ENCODE results near the gene COMMD6.
A peak's percentile ranks its signal among the peaks of the same experiment; 100 is the strongest.

COMMD6 gene

DNA sequence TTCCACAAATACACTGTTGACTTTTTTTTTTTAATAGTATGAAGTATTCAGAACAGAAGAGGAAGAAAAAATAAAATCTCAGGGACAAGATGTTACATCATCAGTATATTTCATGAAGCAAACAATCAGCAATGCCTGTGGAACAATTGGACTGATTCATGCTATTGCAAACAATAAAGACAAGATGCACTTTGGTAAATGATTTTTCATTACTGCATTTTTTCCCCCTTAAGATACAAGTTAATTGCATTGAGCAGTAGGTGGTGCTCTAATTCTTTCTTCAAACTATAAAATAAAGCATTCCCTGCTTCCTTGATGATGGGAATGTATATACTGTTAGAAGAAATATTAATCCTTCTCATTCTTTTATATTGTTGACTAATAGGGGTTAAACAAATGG, 29.0 kb upstream of the COMMD6 start:
- peak; percentile 62 for DNase-seq (ENCODE audit: low read depth)
- no peak overlapping the region for H3K4me3 ChIP-seq (ENCODE audit: low read length)

DNA sequence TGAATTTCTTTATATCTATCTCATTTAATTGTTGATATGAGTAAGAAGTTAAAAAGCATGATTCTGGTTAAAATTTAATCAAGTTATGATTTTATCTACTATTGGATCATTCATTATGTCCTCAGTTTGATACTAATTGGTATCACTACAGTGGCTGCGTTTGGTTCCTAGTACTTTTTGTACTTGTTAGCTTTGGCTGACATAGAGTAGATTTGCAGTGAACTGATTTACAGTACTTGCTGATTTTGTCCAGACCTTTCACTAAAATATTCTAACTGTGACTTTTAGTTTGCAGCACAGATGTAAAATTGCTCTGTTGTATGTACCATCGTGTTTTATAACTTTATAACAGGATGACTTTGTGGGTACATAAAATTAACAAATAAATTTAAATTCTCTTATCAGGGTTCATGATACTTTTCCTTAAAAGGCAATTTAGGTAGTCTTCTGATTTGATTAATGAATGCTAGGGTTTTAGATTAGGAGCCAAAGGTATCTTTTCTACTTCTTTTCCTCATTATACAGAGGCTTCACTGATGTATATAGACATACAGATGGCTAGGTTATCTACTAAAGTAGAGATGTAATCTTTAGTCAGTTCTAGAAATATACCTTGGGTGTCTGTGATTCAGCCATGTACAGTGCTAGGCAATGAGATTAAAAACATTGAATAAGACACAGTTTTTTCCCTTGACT, 20.7 kb upstream of the COMMD6 start:
- TF ChIP-seq, protein P1, sequence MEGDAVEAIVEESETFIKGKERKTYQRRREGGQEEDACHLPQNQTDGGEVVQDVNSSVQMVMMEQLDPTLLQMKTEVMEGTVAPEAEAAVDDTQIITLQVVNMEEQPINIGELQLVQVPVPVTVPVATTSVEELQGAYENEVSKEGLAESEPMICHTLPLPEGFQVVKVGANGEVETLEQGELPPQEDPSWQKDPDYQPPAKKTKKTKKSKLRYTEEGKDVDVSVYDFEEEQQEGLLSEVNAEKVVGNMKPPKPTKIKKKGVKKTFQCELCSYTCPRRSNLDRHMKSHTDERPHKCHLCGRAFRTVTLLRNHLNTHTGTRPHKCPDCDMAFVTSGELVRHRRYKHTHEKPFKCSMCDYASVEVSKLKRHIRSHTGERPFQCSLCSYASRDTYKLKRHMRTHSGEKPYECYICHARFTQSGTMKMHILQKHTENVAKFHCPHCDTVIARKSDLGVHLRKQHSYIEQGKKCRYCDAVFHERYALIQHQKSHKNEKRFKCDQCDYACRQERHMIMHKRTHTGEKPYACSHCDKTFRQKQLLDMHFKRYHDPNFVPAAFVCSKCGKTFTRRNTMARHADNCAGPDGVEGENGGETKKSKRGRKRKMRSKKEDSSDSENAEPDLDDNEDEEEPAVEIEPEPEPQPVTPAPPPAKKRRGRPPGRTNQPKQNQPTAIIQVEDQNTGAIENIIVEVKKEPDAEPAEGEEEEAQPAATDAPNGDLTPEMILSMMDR (IDR thresholded peaks at IDR 0.05; ENCODE audit: insufficient read depth, low read depth, low read length, missing control alignments), result no peak
- no peak overlapping the region for H3K4me3 ChIP-seq (ENCODE audit: low read length)

More for the DNA sequence above, 29.0 kb upstream of the COMMD6 start:
- TF ChIP-seq, protein P1 (IDR thresholded peaks at IDR 0.05; ENCODE audit: insufficient read depth, low read depth, low read length, missing control alignments), result peak; percentile 32

DNA sequence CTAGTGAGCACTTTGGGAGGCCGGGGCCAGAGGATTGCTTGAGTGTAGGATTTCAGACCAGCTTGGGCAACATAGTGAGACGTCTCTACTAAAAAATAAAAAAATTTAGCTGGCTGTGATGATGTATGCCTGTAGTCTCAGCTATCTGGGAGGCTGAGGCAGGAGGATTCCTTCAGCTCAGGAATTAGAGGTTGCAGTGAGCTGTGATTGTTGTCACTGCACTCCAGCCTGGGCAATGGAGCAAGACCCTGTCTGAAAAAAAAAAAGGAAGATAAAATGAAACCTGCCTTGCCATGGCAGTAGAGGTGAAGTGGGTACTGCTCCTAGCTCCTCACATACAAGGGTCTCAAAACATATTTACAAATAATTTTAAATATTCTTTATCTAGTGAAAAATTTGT, 19.3 kb upstream of the COMMD6 start:
- TF ChIP-seq, protein P1 (IDR thresholded peaks at IDR 0.05; ENCODE audit: insufficient read depth, low read depth, low read length, missing control alignments), result no peak
- DNase-seq (ENCODE audit: low read depth), result no peak
- H3K4me3 ChIP-seq (ENCODE audit: low read length), result no peak overlapping the region

More for the DNA sequence above, 20.7 kb upstream of the COMMD6 start:
- no peak for DNase-seq (ENCODE audit: low read depth)

DNA sequence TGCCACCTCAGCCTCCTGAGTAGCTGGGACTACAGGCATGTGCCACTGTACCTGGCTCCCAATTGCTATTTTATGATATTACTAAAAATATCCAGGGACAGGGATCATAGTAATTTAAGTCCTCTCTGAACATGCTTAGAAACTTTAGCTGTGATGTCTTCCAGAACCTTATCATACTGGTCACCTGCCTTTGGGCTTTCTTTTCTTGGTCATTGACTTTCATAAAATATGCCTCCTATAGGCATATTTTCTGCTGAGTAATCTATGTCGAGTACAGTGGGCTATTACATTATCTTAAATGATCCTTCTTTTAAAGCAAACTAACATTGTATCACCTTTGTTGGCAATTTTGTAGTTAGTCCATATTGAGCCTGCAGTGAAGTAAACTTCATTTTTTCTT, 18.2 kb upstream of the COMMD6 start:
- DNase-seq (ENCODE audit: low read depth), result no peak
- TF ChIP-seq, protein P1 (IDR thresholded peaks at IDR 0.05; ENCODE audit: insufficient read depth, low read depth, low read length, missing control alignments), result no peak
- H3K4me3 ChIP-seq (ENCODE audit: low read length), result no peak overlapping the region

DNA sequence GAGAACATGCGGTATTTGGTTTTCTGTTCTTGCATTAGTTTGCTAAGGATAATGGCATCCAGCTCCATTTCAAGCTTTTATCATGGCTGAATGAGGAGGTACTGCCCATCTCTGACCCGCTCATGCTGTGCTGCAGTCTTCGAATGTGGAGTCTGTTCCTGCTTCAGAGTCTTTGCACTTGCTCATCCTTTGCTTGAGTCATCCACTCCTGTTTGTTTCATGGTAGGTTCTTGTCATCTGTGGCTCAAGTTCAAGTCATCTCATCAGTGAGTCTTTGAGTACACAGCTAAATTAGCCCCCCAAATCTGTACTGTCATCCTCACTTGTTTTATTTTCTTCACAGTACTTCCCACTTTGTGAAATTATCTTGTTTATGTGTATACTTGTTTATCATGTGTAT, 17.3 kb upstream of the COMMD6 start:
- TF ChIP-seq, protein P1 (IDR thresholded peaks at IDR 0.05; ENCODE audit: insufficient read depth, low read depth, low read length, missing control alignments), result no peak
- peak; percentile 56 for DNase-seq (ENCODE audit: low read depth)

DNA sequence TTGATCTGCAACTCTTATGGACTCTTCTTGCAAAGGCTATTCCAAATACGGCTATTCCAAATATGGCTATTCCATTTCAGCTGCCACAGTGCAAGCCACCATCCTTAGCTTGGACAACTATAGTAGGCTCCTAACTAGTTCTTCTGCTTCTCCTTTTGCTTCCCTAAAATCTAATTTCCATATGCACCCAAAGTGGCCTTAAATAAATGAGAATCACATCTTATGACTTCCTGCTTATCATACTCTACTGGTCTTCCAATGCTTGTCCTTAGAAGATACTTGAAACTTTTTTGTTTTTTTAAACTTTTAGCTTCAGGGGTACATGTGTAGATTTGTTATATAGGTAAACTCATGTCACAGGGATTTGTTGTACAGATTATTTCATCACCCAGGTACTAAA, 16.8 kb upstream of the COMMD6 start:
- H3K4me3 ChIP-seq (ENCODE audit: low read length), result no peak overlapping the region
- DNase-seq (ENCODE audit: low read depth), result no peak
- TF ChIP-seq, protein P1 (IDR thresholded peaks at IDR 0.05; ENCODE audit: insufficient read depth, low read depth, low read length, missing control alignments), result no peak

More for the DNA sequence above, 17.3 kb upstream of the COMMD6 start:
- no peak overlapping the region for H3K4me3 ChIP-seq (ENCODE audit: low read length)

DNA sequence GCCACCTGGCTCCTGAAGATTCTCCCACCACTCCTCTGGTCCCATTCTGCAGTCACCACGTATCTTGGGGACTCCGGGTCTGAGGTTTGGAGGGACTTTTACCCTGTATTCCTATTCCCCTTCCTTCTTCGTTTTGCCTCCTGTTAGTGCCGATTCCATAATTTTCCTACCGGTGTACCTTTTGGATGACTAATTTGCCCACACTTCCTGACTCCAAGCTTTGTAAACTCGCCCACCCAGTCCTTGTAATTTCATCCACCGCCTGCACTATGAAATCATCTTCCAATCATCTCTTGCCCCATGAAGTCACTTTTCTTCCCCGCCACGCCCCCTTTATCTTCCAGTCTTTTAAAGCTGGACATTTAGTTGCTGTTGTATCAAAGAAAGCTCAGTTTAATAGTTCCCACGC, 12.5 kb upstream of the COMMD6 start:
- peak overlapping the region; percentile 96 for H3K4me3 ChIP-seq (ENCODE audit: low read length)
- TF ChIP-seq, protein P1 (IDR thresholded peaks at IDR 0.05; ENCODE audit: insufficient read depth, low read depth, low read length, missing control alignments), result no peak
- peak; percentile 93 for DNase-seq (ENCODE audit: low read depth)

Data from epithelial cell of esophagus (primary cell).